HepG2 (cell line): ENCODE data around the gene PTH1R. TPM values are rescaled to one million over a fixed set of nuclear protein-coding genes. Genes with fewer than 3 reads are reported as not detected.

Experiments used
- ATAC-seq: fragments of 200-7000 bp; cut with Tn5 transposase; 3 replicates; pipeline ENCODE4 v1.9.1; 2020; ENCODE audit warnings: mild to moderate bottlenecking, moderate library complexity
- Bru-seq: library from RNA; stranded (reverse); fragments of 400-500 nt; gene quantifications from one replicate; lab custom pipeline; 2021; lab: Mats Ljungman, UMichigan
- BruChase-seq, 2 experiments: library from RNA; stranded (reverse); fragments of 400-500 nt; gene quantifications; one replicate each; lab custom pipeline; 2021; lab: Mats Ljungman, UMichigan
- BruUV-seq: library from RNA; stranded (reverse); fragments of 400-500 nt; replicated peaks from 2 replicates; lab custom pipeline; 2021; lab: Mats Ljungman, UMichigan
- CTCF ChIA-PET: fragments of 300-600 bp; formaldehyde crosslinking; extraction: SDS; loops from one replicate; lab custom pipeline; 2021; ENCODE audit warnings: low total read pairs, inconsistent platforms, low intra/inter-chr PET ratio; lab: Yijun Ruan, JAX
- POLR2A ChIA-PET: fragments of 350-600 bp; sonication (Branson Sonifier 250); formaldehyde crosslinking; loops from one replicate; lab custom pipeline; 2020; ENCODE audit warnings: antibody characterized with exemption, inconsistent platforms; lab: Yijun Ruan, JAX
- DNase-seq: peaks from one replicate; pipeline ENCODE4 v3.0.0-alpha.2; 2015; ENCODE audit warnings: low spot score
- FAIRE-seq: peaks from 3 replicates; lab custom pipeline; 2011; peaks lifted over from hg19 to GRCh38; lab: Jason Lieb, UNC
- H2AFZ ChIP-seq: one replicate; pipeline ENCODE4 v1.6.1; 2011; ENCODE audit warnings: low read length, inconsistent platforms
- H3K27ac ChIP-seq: fragments of 300-600 bp; 3 replicates; pipeline ENCODE4 v1.8.0; 2011; ENCODE audit warnings: mixed run types, mild to moderate bottlenecking, mixed read lengths, low read length, inconsistent platforms; ENCODE audit not compliant: insufficient read depth; ENCODE audit errors: extremely low read length
- H3K27me3 ChIP-seq, 2 experiments: fragments of 200-600 bp in 1 of 2; 2 replicates in 1 of 2; 3 replicates in 1 of 2; pipeline versions ENCODE4 v1.6.0 to v1.8.0; 2011; ENCODE audit warnings: low read length in 2 of 2, mild to moderate bottlenecking in 2 of 2, moderate library complexity in 2 of 2, inconsistent platforms in 1 of 2; ENCODE audit not compliant: insufficient read depth in 2 of 2, control insufficient read depth in 1 of 2
- H3K36me3 ChIP-seq, 2 experiments: fragments of 200-600 bp in 1 of 2; replicated peaks in 1 of 2; 2 replicates in 1 of 2; 3 replicates in 1 of 2; pipeline versions ENCODE4 v1.5.1 to v1.8.0; 2011; ENCODE audit warnings: low read length in 2 of 2, inconsistent platforms in 1 of 2; ENCODE audit not compliant: insufficient read depth in 2 of 2, control insufficient read depth in 1 of 2
- H3K4me1 ChIP-seq: 2 replicates; pipeline ENCODE4 v1.5.1; 2012; ENCODE audit warnings: low read length, inconsistent platforms; ENCODE audit not compliant: insufficient read depth
- H3K4me2 ChIP-seq: 2 replicates; pipeline ENCODE4 v1.6.0; 2011; ENCODE audit warnings: low read depth, low read length, inconsistent platforms
- H3K4me3 ChIP-seq, 3 experiments: fragments of 200-600 bp in 1 of 3; sonication (generic), shearing (Covaris generic) in 1 of 3; replicated peaks in 1 of 3; 2 replicates each; pipeline ENCODE4 v1.5.1; 2011 to 2016; ENCODE audit warnings: low read length in 3 of 3, inconsistent platforms in 2 of 3, low read depth in 2 of 3, mild to moderate bottlenecking in 2 of 3, control low read depth in 1 of 3, mixed read lengths in 1 of 3; ENCODE audit not compliant: insufficient read depth in 1 of 3
- H3K79me2 ChIP-seq: one replicate; pipeline ENCODE4 v1.6.1; 2011; ENCODE audit warnings: low read length, inconsistent platforms; ENCODE audit not compliant: insufficient read depth
- H3K9ac ChIP-seq: 2 replicates; pipeline ENCODE4 v1.6.0; 2011; ENCODE audit warnings: mild to moderate bottlenecking, low read depth, low read length, inconsistent platforms; ENCODE audit not compliant: insufficient read depth
- H3K9me3 ChIP-seq: 2 replicates; pipeline ENCODE4 v1.5.1; 2012; ENCODE audit warnings: mild to moderate bottlenecking, low read length
- H4K20me1 ChIP-seq: 2 replicates; pipeline ENCODE4 v1.6.0; 2011; ENCODE audit warnings: inconsistent platforms, mild to moderate bottlenecking, low read length, moderate library complexity; ENCODE audit not compliant: insufficient read depth
- ARNT ChIP-seq: fragments of 450-650 bp; IDR thresholded peaks from 2 replicates; pipeline ENCODE4 v1.6.1; 2017
- MTF1 ChIP-seq: sonication (generic); formaldehyde crosslinking; IDR thresholded peaks from 2 replicates; pipeline ENCODE4 v1.5.0; 2020; ENCODE audit warnings: missing genetic modification reagents
- TCF7 ChIP-seq: sonication (generic); IDR thresholded peaks from 2 replicates; pipeline ENCODE4 v1.6.1; 2016; ENCODE audit warnings: antibody characterized with exemption, low read depth
- TP53 ChIP-seq: sonication (generic); formaldehyde crosslinking; conservative IDR thresholded peaks from 2 replicates; pipeline ENCODE4 v1.4.0; 2020; ENCODE audit warnings: missing genetic modification reagents
- ZFP36L1 ChIP-seq: sonication (generic); formaldehyde crosslinking; IDR thresholded peaks from 2 replicates; pipeline ENCODE4 v1.8.0; 2022; ENCODE audit warnings: mild to moderate bottlenecking, missing genetic modification reagents, moderate library complexity
- ZFP36L2 ChIP-seq: sonication (generic); formaldehyde crosslinking; IDR thresholded peaks from 2 replicates; pipeline ENCODE4 v1.4.0; 2020; ENCODE audit warnings: missing genetic modification reagents
- ZKSCAN5 ChIP-seq: sonication (generic); formaldehyde crosslinking; IDR thresholded peaks from 2 replicates; pipeline ENCODE4 v1.5.1; 2020; ENCODE audit warnings: mild to moderate bottlenecking, missing genetic modification reagents
- ZNF253 ChIP-seq: sonication (generic); formaldehyde crosslinking; IDR thresholded peaks from 2 replicates; pipeline ENCODE4 v1.8.0; 2022; ENCODE audit warnings: mild to moderate bottlenecking, missing genetic modification reagents, borderline replicate concordance
- ZNF484 ChIP-seq: sonication (generic); formaldehyde crosslinking; IDR thresholded peaks from 2 replicates; pipeline ENCODE4 v1.5.1; 2020; ENCODE audit warnings: mild to moderate bottlenecking, low read depth, missing genetic modification reagents, borderline replicate concordance
- ZSCAN21 ChIP-seq: sonication (generic); formaldehyde crosslinking; IDR thresholded peaks from 2 replicates; pipeline ENCODE4 v1.8.0; 2022; ENCODE audit warnings: mild to moderate bottlenecking, missing genetic modification reagents, moderate library complexity, borderline replicate concordance
- WGBS: methylation state at CpG from one replicate; pipeline ENCODE4 v1.1.6; 2017; ENCODE audit warnings: low lambda C conversion rate; 5-methylcytosine and 5-hydroxymethylcytosine counted together
- in situ Hi-C: cut with HindIII; loops from 2 replicates; pipeline ENCODE4 v1.10.0; 2017; ENCODE audit warnings: low pct_unique_long_range_greater_than_20kb; ENCODE audit not compliant: extremely low pct_ligation_motif_present
- intact Hi-C: fragments of 100-400 bp; cut with micrococcal nuclease; formaldehyde crosslinking; loops from one replicate; pipeline ENCODE4 v1.10.0; 2022; ENCODE audit not compliant: unreplicated experiment
- long read RNA-seq, 2 experiments: library from RNA in 1 of 2; library from polyadenylated mRNA in 1 of 2; stranded (forward) in 1 of 2; unstranded in 1 of 2; transcript quantifications; one replicate each; pipeline ENCODE4 v2.0.0, GENCODE V29; 2019 to 2022
- polyA minus RNA-seq, 3 experiments: library from RNA; depleted of rRNA, polyadenylated mRNA; stranded (reverse); fragments of >200 nt; gene quantifications; 2 replicates each; pipeline ENCODE4 v1.2.3, GENCODE V29; 2011; ENCODE audit warnings: low replicate concordance in 1 of 3
- polyA plus RNA-seq, 8 experiments: library from polyadenylated mRNA; depleted of rRNA in 3 of 8; stranded (reverse) in 7 of 8; unstranded in 1 of 8; fragments of >200 nt; fragmentation: Illumina TruSeq in 4 of 8; extraction: Trizol in 4 of 8; gene quantifications; 2 replicates each; pipeline versions ENCODE4 v1.2.1 to v1.2.3, GENCODE V29; 2011 to 2016; ENCODE audit warnings: low read depth in 4 of 8, missing spikeins in 1 of 8, mixed read lengths in 1 of 8; ENCODE audit not compliant: insufficient read depth in 1 of 8
- total RNA-seq, 5 experiments: library from RNA; depleted of rRNA; stranded (reverse); fragments of >200 nt; fragmentation: Illumina TruSeq; extraction: Trizol; gene quantifications; 2 replicates each; pipeline ENCODE4 v1.2.3, GENCODE V29; 2016; ENCODE audit warnings: low read depth in 1 of 5
- TF ChIP-seq, protein P1 (sequence below): sonication (generic); formaldehyde crosslinking; IDR thresholded peaks from 2 replicates; pipeline ENCODE4 v1.5.0; 2020; ENCODE audit warnings: mild to moderate bottlenecking, missing genetic modification reagents

Gene PTH1R
- not detected in 2 replicates for total RNA-seq (2016; rRNA removed; fragmentation: Illumina TruSeq; extraction: Trizol)
- not detected in 2 replicates for total RNA-seq (2016; cell fraction: cytosol; rRNA removed; fragmentation: Illumina TruSeq; extraction: Trizol; ENCODE audit: low read depth)
- not detected in 2 replicates for total RNA-seq (2016; cell fraction: insoluble cytoplasmic fraction; rRNA removed; fragmentation: Illumina TruSeq; extraction: Trizol)
- total RNA-seq (2016; cell fraction: membrane; rRNA removed; fragmentation: Illumina TruSeq; extraction: Trizol) = not detected in 2 replicates
- total RNA-seq (2016; cell fraction: nucleus; rRNA removed; fragmentation: Illumina TruSeq; extraction: Trizol) = not detected in 2 replicates
- not detected in 2 replicates for polyA plus RNA-seq (2011; rRNA removed)
- not detected in 2 replicates for polyA plus RNA-seq (2011; cell fraction: cytosol; rRNA removed)
- 0.10 TPM in 1 of 2 replicates, not detected in the other for polyA plus RNA-seq (2011; cell fraction: nucleus; rRNA removed)
- not detected in 2 replicates for polyA plus RNA-seq (2012)
- polyA plus RNA-seq (2016; cell fraction: cytosol; fragmentation: Illumina TruSeq; extraction: Trizol; ENCODE audit: low read depth) = not detected in 2 replicates
- not detected in 2 replicates for polyA plus RNA-seq (2016; cell fraction: insoluble cytoplasmic fraction; fragmentation: Illumina TruSeq; extraction: Trizol; ENCODE audit: low read depth)
- not detected in 2 replicates for polyA plus RNA-seq (2016; cell fraction: membrane; fragmentation: Illumina TruSeq; extraction: Trizol; ENCODE audit: low read depth)
- polyA plus RNA-seq (2016; cell fraction: nucleus; fragmentation: Illumina TruSeq; extraction: Trizol; ENCODE audit: insufficient read depth, low read depth) = not detected in 2 replicates
- polyA minus RNA-seq (2011; rRNA and poly(A)+ RNA removed; ENCODE audit: low replicate concordance) = not detected in 2 replicates
- polyA minus RNA-seq (2011; cell fraction: cytosol; rRNA and poly(A)+ RNA removed) = not detected in 2 replicates
- polyA minus RNA-seq (2011; cell fraction: nucleus; rRNA and poly(A)+ RNA removed) = not detected in 2 replicates
- not detected for Bru-seq, nascent RNA
- not detected for BruChase-seq, experiment 1, labeled RNA remaining after a 6-hour chase
- BruChase-seq, experiment 2, labeled RNA remaining after a 2-hour chase = not detected
- long read RNA-seq, experiment 1 = 0 reads
- long read RNA-seq, experiment 2 = 0 reads

DNA sequence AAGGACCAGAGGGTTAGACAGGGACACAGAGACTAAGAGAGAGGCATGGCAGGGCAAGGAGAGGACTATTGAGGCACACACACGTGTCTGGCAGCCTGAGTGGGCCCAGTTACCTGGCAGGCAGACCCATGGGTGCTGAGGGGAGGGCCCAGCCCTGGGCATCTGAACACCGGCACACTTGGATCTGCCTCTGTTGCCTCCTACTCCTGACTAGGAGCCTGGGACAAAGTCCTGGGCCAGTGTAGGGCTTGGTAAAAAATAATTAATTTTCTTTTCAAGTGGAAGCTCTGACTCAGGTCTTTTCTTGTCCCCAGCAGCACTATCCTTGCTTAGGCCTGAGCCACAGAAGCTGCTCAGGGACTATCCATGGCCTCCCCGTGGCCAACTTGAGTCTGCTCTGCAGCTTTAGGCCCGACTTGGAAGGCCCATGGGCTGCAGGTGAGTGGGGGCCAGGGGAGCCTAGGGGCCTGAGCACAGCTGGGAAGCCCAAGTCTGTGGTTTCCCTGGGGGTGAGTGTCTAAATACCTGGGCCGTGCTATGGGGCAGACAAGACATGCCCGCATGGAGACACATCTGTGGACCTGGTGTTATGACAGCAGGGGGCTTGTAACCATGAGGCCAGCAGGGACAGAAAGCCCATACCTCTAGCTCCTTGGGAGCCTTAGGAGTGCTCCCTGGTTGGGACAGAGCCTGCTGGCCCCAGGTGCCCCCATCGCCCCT is at the start of gene PTH1R:
PTH1R (plus strand) TSS at position 316 of the 720 bp plus-strand sequence. CDS start 5,839 bp downstream, outside the sequence.
- POLR2A ChIA-PET = interaction anchor here (0.6 to 1.5 kb wide), 2 partner anchors 99 to 512 kb away, joined by 3 to 7 read pairs; partner anchors contain the start of gene CCDC12
- Histone ChIP-seq H3K27me3 (peaks cover 18 to 85% of the 10 kb centered on the region in 2 experiments), H3K36me3 (no peaks in the 10 kb centered on the region), H3K9me3 (no peaks in the 10 kb centered on the region), H3K4me2 (no peak within 1 kb of the TSS), H3K4me1 (peaks cover 25% of the 10 kb centered on the region), H4K20me1 (peaks cover 3% of the 10 kb centered on the region; the same call in 1 of the 2 replicates)
- FAIRE-seq (no peak), DNase-seq (no peak), ATAC-seq (peak; percentile 15; the same call in 2 of the 3 replicates)
- intact Hi-C loops (no loop called here), in situ Hi-C loops (no loop called here)
- no TSS peak for BruUV-seq
- WGBS = 6% methylated on average over 3 of the region's 7 CpGs
- TF ChIP-seq ZSCAN21 (CRISPR knock-in tag) (no peak), ARNT (no peak), ZKSCAN5 (no peak), ZFP36L2 (CRISPR knock-in tag) (no peak), ZFP36L1 (no peak), TP53 (no peak), ZNF484 (CRISPR knock-in tag) (no peak), TCF7 (no peak), MTF1 (CRISPR knock-in tag) (no peak), ZNF253 (CRISPR knock-in tag) (no peak)
- TF ChIP-seq, protein P1, sequence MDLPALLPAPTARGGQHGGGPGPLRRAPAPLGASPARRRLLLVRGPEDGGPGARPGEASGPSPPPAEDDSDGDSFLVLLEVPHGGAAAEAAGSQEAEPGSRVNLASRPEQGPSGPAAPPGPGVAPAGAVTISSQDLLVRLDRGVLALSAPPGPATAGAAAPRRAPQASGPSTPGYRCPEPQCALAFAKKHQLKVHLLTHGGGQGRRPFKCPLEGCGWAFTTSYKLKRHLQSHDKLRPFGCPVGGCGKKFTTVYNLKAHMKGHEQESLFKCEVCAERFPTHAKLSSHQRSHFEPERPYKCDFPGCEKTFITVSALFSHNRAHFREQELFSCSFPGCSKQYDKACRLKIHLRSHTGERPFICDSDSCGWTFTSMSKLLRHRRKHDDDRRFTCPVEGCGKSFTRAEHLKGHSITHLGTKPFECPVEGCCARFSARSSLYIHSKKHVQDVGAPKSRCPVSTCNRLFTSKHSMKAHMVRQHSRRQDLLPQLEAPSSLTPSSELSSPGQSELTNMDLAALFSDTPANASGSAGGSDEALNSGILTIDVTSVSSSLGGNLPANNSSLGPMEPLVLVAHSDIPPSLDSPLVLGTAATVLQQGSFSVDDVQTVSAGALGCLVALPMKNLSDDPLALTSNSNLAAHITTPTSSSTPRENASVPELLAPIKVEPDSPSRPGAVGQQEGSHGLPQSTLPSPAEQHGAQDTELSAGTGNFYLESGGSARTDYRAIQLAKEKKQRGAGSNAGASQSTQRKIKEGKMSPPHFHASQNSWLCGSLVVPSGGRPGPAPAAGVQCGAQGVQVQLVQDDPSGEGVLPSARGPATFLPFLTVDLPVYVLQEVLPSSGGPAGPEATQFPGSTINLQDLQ (CRISPR knock-in tag) = no peak
- TF ChIP-seq, all 625 proteins: peak for 0
- CTCF ChIA-PET = no interaction called here
- Histone ChIP-seq H3K9ac (no peak within 1 kb of the TSS), H3K79me2 (no peaks in the 10 kb centered on the region), H2AFZ (no peak within 1 kb of the TSS), H3K4me3 (0 out of 6 replicates have a peak within 1 kb of the TSS, but pooled peaks of 1 of the 3 experiments have one; percentile 1), H3K27ac (no peak within 1 kb of the TSS)
